Naive B cell (primary cell): ENCODE measurements around the gene SEC14L1. TPM values are rescaled to one million over a fixed set of nuclear protein-coding genes. Genes with fewer than 3 reads are reported as not detected.
A peak's percentile ranks its signal among the peaks of the same experiment; 100 is the strongest.

ENCODE experiments used
- ATAC-seq, 2 donors: fragments of 150-1000 bp; cut with Tn5 transposase; 2 replicates each; pipeline ENCODE4 v1.10.0; 2021; ENCODE audit warnings: low read depth in 2 of 2, mild to moderate bottlenecking in 2 of 2, moderate library complexity in 2 of 2
- DNase-seq: peaks from one replicate; pipeline ENCODE4 v3.0.0; 2022
- H3K27ac Mint-ChIP-seq, 6 donors: one replicate each; pipeline ENCODE4 v1.8.0; 2020 to 2022; ENCODE audit warnings: mild to moderate bottlenecking in 6 of 6, mixed read lengths in 6 of 6, moderate library complexity in 5 of 6, inconsistent platforms in 2 of 6
- H3K27me3 Mint-ChIP-seq, 3 donors: one replicate each; pipeline ENCODE4 v1.8.0; 2021 to 2022; ENCODE audit warnings: mixed read lengths in 3 of 3, mild to moderate bottlenecking in 1 of 3
- H3K36me3 Mint-ChIP-seq, 2 donors: one replicate each; pipeline ENCODE4 v1.8.0; 2020 to 2022; ENCODE audit warnings: mixed read lengths in 2 of 2, inconsistent platforms in 1 of 2, mild to moderate bottlenecking in 1 of 2
- H3K4me1 Mint-ChIP-seq, 3 donors: one replicate each; pipeline ENCODE4 v1.8.0; 2020 to 2022; ENCODE audit warnings: mixed read lengths in 3 of 3, inconsistent platforms in 1 of 3, mild to moderate bottlenecking in 1 of 3, moderate library complexity in 1 of 3
- H3K4me3 Mint-ChIP-seq, 8 donors: one replicate each; pipeline ENCODE4 v1.8.0; 2020 to 2022; ENCODE audit warnings: mild to moderate bottlenecking in 8 of 8, mixed read lengths in 8 of 8, moderate library complexity in 8 of 8, inconsistent platforms in 2 of 8
- H3K9me3 Mint-ChIP-seq, 7 donors: one replicate each; pipeline ENCODE4 v1.8.0; 2020 to 2022; ENCODE audit warnings: mixed read lengths in 7 of 7, mild to moderate bottlenecking in 5 of 7, inconsistent platforms in 2 of 7, moderate library complexity in 1 of 7
- polyA plus RNA-seq, 6 donors: library from polyadenylated mRNA; unstranded; fragments of 300-500 nt; fragmentation: Illumina TruSeq; gene quantifications; one replicate each; pipeline ENCODE4 v1.2.3, GENCODE V29; 2021; ENCODE audit warnings: low read depth in 6 of 6

The SEC14L1 gene
- polyA plus RNA-seq, 6 donors from 2014 or later = 14.4 to 21.6 (median 17.4) TPM

DNA sequence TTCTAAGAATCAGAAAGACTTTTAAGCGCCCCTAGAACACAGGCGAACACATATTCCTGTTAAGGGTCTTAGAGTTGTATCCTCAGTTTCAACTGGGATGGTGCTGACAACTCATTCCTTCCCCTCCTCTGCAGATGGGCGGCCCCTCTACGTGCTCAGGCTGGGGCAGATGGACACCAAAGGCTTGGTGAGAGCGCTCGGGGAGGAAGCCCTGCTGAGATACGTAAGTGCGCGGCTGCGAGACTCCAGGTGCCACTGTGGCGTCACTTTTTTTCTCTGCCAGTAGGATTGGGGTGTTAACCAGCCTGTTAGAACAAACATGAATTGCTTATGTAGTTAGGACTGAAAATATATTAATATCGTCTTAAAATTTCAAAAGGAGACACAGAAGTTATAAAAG lies 62.7 kb downstream of the SEC14L1 start:
- no peak overlapping the region for H3K4me3 Mint-ChIP-seq
- ATAC-seq (no peak), DNase-seq (no peak)
- H3K27ac Mint-ChIP-seq = peak overlapping the region in 2 of 6 donors; percentile 11 to 80
- peaks cover 0 to 13% (median 13%) of the 10 kb centered on the region in 3 donors for H3K4me1 Mint-ChIP-seq
- peaks cover 19 to 43% of the 10 kb centered on the region in 2 donors for H3K36me3 Mint-ChIP-seq
- H3K27me3 Mint-ChIP-seq = no peaks in the 10 kb centered on the region
- H3K9me3 Mint-ChIP-seq = no peaks in the 10 kb centered on the region

DNA sequence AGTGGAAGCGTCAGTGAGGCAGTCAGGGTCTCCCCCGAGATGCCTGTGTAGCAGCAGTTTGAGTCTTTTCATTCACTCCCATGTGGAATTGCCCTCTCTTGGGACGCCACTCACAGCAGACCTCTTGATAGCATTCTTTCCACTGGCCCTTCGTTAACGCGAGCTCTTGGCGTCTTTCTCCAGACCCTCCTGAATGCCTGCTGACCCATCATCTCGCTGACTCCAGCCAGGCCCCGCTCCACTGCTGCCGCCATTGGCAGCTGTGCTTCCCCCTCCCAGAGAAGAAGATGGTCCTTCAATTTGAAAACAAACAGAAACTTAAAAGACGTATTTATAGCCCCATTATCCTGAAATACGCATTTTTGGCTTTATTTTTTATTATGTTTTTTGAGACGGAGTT lies 63.1 kb downstream of the SEC14L1 start:
- DNase-seq = no peak
- H3K27me3 Mint-ChIP-seq = no peaks in the 10 kb centered on the region
- H3K27ac Mint-ChIP-seq = no peak overlapping the region
- ATAC-seq = no peak
- H3K36me3 Mint-ChIP-seq = peaks cover 23 to 47% of the 10 kb centered on the region in 2 donors
- H3K4me3 Mint-ChIP-seq = no peak overlapping the region
- peaks cover 0 to 13% (median 13%) of the 10 kb centered on the region in 3 donors for H3K4me1 Mint-ChIP-seq
- no peaks in the 10 kb centered on the region for H3K9me3 Mint-ChIP-seq

DNA sequence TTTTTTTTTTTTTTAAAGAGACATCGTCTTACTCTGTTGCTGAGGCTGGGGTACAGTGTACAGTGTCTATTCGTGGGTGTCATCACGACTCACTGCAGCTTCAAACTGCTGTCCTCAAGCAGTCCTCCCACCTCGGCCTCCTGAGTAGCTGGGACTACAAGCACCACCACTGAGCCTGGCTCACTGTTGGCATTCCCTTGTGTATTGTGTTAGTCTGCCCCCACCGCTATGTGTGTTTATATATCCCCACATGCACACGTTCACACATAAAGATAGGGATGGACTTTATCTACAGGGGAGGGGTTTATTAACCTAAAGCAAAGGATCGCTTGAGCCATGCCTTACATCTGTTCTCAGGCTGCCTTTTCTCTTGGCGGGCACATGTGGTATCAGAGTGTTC lies 63.8 kb downstream of the SEC14L1 start:
- H3K4me3 Mint-ChIP-seq = no peak overlapping the region
- H3K36me3 Mint-ChIP-seq = peaks cover 25 to 52% of the 10 kb centered on the region in 2 donors
- H3K9me3 Mint-ChIP-seq = no peaks in the 10 kb centered on the region
- no peaks in the 10 kb centered on the region for H3K27me3 Mint-ChIP-seq
- ATAC-seq = no peak
- no peak for DNase-seq
- H3K27ac Mint-ChIP-seq = no peak overlapping the region
- peaks cover 0 to 14% (median 13%) of the 10 kb centered on the region in 3 donors for H3K4me1 Mint-ChIP-seq

DNA sequence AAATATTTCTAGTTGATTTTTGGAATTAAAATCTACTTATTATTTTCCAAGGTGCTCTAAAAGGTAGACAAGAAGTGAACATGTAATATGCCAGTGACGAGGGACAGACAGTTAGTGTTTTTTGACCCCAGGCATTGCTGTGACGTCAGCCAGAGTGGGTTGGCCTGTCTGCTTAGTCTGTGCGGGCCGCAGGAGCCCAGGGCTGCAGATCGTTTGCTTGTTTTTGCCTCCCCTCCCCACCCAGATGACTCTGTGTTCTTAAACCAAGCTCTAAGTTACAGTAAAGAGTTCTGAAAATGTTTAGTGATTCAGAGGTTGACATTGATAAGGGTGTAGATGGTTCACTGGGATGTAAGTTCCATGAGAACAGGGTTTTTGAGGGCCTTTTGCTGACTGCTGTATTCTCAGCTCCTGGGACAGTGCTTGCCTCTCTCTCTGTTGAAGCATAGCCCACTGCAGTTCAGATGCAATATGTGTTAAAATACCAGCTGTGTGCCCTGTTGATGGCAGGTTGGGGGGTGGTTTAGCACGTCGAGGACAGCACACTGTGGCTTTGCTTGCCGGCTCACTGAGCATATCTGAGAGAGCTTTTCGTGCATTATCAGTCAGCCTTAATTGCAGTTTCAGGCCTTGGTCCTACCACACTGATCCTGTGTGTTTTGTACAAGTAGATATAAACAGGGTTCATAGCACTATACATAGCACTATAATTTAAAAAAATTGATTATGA lies 64.8 kb downstream of the SEC14L1 start:
- Mint-ChIP-seq H3K4me1 (peaks cover 8 to 21% (median 20%) of the 10 kb centered on the region in 3 donors), H3K36me3 (peaks cover 35 to 54% of the 10 kb centered on the region in 2 donors), H3K27ac (no peak overlapping the region), H3K9me3 (peaks cover 0 to 1% (median 0%) of the 10 kb centered on the region in 7 donors), H3K4me3 (peak overlapping the region in 1 of 8 donors; percentile 28), H3K27me3 (peaks cover 0 to 5% (median 0%) of the 10 kb centered on the region in 3 donors)
- ATAC-seq = peak; percentile 41 to 74
- DNase-seq = no peak

DNA sequence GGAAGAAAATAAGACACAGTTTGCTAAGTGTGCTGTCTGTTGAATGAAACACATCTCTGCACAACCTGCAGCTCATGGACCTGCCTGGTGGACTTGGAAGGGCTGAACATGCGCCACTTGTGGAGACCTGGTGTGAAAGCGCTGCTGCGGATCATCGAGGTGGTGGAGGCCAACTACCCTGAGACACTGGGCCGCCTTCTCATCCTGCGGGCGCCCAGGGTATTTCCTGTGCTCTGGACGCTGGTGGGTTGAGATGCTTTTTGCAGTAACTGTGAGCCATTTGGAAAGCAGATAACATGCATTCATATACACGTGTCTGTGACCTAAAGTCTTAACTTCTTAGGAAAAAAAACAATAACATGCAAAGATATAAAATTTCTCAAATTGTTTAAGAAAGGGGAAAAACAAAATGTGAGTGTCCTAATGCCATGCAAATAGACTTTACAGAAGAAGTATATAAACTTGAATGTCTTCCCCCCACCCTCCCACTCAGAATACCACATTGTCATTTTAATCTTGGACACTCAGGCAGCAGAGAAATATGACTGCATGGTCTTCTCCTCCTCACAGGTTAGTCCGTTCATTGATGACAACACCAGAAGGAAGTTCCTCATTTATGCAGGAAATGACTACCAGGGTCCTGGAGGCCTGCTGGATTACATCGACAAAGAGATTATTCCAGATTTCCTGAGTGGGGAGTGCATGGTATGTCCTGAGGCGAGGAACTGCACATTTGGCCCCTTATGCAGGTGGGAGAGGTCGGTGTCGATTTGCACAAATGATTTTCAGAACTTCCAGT lies 65.6 kb downstream of the SEC14L1 start:
- H3K9me3 Mint-ChIP-seq = peaks cover 0 to 1% (median 0%) of the 10 kb centered on the region in 7 donors
- ATAC-seq (no peak), DNase-seq (no peak)
- H3K4me3 Mint-ChIP-seq = no peak overlapping the region
- peaks cover 41 to 50% of the 10 kb centered on the region in 2 donors for H3K36me3 Mint-ChIP-seq
- no peak overlapping the region for H3K27ac Mint-ChIP-seq
- H3K27me3 Mint-ChIP-seq = peaks cover 0 to 5% (median 0%) of the 10 kb centered on the region in 3 donors
- peaks cover 16 to 29% (median 24%) of the 10 kb centered on the region in 3 donors for H3K4me1 Mint-ChIP-seq

DNA sequence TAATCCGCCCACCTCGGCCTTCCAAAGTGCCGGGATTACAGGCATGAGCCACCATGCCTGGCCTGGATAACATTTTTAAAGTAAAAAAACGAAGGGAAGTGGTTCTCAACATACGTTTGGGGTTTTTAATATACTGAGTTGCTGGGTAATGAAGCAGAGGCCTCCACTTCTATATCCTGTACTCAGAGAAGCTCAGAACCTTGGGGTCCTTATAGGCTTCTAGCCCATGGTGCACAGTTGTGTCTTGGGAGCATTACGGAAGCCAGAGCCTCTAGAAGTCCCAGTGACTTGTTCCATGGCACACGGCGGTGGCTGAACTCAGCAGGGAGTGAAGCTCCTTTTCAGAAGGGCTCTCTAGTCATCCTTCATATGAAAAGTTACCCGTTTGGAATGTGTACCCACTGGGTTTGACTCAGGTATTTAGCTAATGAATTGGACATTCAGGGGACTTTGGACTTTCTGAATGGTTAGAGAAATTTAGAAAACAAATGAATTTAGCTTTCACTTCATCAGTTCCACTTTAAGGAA lies 67.0 kb downstream of the SEC14L1 start:
- no peak for ATAC-seq
- Mint-ChIP-seq H3K9me3 (peaks cover 0 to 1% (median 0%) of the 10 kb centered on the region in 7 donors), H3K4me3 (no peak overlapping the region), H3K4me1 (peaks cover 30 to 43% (median 38%) of the 10 kb centered on the region in 3 donors), H3K27me3 (peaks cover 0 to 9% (median 0%) of the 10 kb centered on the region in 3 donors), H3K36me3 (peaks cover 55 to 56% of the 10 kb centered on the region in 2 donors), H3K27ac (no peak overlapping the region)
- no peak for DNase-seq

DNA sequence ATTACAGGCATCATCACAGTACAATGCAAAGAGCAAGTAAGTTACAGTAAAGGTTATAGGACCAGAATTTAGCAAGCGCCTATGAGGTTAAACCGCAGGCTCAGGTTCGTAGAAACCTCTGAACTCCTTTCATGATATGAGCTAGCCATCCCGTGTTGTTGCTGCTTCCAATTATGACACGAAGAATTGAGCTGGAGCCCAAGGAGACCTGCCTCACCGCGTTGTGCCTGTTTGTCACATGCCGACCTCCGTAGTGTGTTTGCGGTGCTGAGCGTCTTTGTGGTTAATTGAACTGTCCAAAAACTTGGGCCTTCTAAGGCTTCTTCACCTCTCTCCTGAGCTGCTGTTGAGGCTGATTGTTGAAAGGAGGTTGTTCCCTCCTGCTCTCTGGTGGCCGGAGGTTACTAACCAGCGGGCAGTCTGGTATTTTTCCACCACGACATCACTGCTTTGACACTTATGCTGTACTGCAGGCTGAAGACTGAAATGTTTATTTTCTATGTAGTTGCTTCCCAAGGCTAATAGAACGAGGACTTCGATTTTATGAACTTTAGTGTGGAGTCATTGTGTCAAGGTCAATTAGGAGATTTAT lies 67.5 kb downstream of the SEC14L1 start:
- no peak overlapping the region for H3K27ac Mint-ChIP-seq
- peaks cover 0 to 1% (median 0%) of the 10 kb centered on the region in 7 donors for H3K9me3 Mint-ChIP-seq
- H3K4me3 Mint-ChIP-seq = no peak overlapping the region
- peaks cover 36 to 49% (median 38%) of the 10 kb centered on the region in 3 donors for H3K4me1 Mint-ChIP-seq
- peaks cover 56 to 57% of the 10 kb centered on the region in 2 donors for H3K36me3 Mint-ChIP-seq
- DNase-seq (no peak), ATAC-seq (no peak)
- peaks cover 0 to 9% (median 0%) of the 10 kb centered on the region in 3 donors for H3K27me3 Mint-ChIP-seq

DNA sequence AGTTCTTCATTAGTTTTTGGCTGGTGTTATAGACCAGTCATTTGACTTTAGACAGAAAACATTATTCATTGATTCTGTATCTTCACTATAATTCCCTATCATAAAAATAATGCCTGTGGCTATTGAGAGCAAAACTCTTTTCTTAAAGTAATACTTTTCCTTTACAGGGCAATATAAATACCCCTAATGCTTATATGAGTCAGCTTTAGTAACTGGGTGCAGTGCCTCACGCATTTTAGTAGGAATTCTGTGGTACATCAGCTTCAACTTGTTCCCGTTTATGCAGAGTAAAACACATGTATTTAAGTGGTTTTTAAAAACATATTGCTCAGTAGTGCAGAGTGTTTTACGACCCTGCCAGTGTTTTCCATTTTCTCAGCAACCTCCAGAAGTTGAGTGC lies 68.1 kb downstream of the SEC14L1 start:
- Mint-ChIP-seq H3K4me3 (no peak overlapping the region), H3K36me3 (peaks cover 56 to 57% of the 10 kb centered on the region in 2 donors), H3K27me3 (peaks cover 0 to 9% (median 0%) of the 10 kb centered on the region in 3 donors), H3K9me3 (peaks cover 0 to 1% (median 0%) of the 10 kb centered on the region in 7 donors), H3K27ac (no peak overlapping the region), H3K4me1 (peaks cover 36 to 52% (median 38%) of the 10 kb centered on the region in 3 donors)
- no peak for DNase-seq
- no peak for ATAC-seq

DNA sequence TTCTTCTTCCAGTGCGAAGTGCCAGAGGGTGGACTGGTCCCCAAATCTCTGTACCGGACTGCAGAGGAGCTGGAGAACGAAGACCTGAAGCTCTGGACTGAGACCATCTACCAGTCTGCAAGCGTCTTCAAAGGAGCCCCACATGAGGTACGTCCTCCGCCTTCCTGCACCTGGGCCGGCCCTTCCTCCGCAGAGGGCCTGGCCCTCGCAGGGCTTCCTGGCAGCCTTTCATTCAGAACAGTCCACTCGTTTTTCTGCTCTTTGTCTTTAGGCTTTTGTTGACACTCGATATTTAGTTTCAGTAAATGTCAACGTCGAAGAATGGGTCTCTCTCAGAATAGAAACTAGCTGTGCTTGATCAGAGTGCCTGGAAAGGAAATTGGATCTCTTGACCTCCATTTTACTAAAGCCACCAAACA lies 68.6 kb downstream of the SEC14L1 start:
- Mint-ChIP-seq H3K36me3 (peaks cover 56% of the 10 kb centered on the region in 2 donors), H3K4me3 (no peak overlapping the region), H3K4me1 (peaks cover 36 to 52% (median 39%) of the 10 kb centered on the region in 3 donors), H3K27me3 (peaks cover 0 to 9% (median 0%) of the 10 kb centered on the region in 3 donors), H3K9me3 (peaks cover 0 to 1% (median 0%) of the 10 kb centered on the region in 7 donors), H3K27ac (no peak overlapping the region)
- DNase-seq (no peak), ATAC-seq (no peak)

DNA sequence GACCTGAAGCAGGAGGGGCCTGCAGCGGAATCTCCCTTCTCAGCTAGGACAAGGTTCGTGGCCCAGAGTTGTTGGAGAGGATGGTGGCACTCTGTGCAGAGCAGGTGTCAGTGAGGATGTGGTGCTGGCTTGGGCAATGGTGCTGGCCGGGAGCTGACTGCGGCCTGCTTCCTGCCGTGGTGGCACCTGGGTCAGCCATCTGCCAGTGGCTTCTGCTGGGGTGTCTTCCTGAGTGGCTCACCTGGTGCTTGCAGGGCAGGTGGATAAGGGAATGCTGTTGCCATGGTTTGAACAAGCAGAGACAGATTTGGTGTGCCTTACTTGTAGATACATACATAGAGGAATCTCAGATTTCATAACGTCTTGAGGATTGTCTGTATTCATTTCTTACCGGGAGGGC lies 69.6 kb downstream of the SEC14L1 start:
- Mint-ChIP-seq H3K4me3 (peak overlapping the region in 1 of 8 donors; percentile 7), H3K27ac (peak overlapping the region in 4 of 6 donors; percentile 41 to 73 (median 60)), H3K36me3 (peaks cover 50 to 55% of the 10 kb centered on the region in 2 donors), H3K27me3 (peaks cover 0 to 9% (median 0%) of the 10 kb centered on the region in 3 donors), H3K4me1 (peaks cover 41 to 61% (median 42%) of the 10 kb centered on the region in 3 donors), H3K9me3 (peaks cover 0 to 1% (median 0%) of the 10 kb centered on the region in 7 donors)
- DNase-seq (no peak), ATAC-seq (no peak)

DNA sequence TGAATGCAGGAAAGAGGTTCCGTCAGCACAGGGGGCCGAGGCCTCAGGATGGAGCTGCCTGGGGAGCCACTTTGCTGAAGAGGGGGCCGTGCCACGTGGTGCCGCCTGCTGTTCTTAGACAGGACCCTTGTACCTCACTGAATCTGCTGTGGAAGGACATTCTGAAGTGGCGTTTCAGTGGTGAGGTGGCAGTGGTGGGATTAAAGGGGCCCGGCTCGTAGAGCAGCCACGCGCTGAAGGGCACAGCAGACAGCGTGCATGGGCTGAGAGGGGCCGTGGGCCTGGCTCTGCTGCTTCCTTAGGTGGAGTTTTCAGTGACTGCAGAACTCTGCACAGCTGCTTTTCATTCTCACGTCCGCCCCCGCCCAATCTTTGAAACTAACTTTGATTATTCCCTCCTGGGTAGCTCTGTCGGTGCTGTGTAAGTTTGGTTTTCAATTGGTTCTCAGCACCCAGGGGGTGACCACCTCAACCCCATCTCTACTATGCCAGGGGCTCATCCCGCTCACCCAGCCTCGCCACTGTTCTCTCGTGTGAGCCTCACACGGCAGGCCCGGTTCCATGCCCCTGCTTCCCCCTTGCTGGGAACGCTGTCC lies 70.3 kb downstream of the SEC14L1 start:
- Mint-ChIP-seq H3K27me3 (peaks cover 0 to 9% (median 0%) of the 10 kb centered on the region in 3 donors), H3K27ac (no peak overlapping the region), H3K36me3 (peaks cover 50% of the 10 kb centered on the region in 2 donors), H3K4me1 (peaks cover 40 to 58% (median 42%) of the 10 kb centered on the region in 3 donors), H3K4me3 (peak overlapping the region in 5 of 8 donors; percentile 74 to 89 (median 79)), H3K9me3 (peaks cover 0 to 1% (median 0%) of the 10 kb centered on the region in 7 donors)
- ATAC-seq (no peak), DNase-seq (no peak)

DNA sequence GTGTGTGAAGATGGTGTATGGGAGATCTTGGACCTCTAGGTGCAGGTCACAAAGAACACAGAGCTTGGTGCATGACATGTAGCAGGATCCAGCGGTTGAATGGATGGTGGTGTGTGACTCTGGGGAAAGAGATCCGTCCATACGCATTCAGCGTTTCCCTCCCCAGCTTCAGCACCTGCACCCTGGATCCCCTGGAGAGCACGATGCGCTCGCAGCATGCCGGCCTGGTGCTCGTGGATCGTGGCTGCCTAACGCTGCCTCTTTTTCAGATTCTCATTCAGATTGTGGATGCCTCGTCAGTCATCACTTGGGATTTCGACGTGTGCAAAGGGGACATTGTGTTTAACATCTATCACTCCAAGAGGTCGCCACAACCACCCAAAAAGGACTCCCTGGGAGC lies 70.9 kb downstream of the SEC14L1 start:
- Mint-ChIP-seq H3K4me3 (peak overlapping the region in 7 of 8 donors; percentile 74 to 89 (median 79)), H3K36me3 (peaks cover 47 to 53% of the 10 kb centered on the region in 2 donors), H3K27me3 (peaks cover 0 to 9% (median 0%) of the 10 kb centered on the region in 3 donors), H3K9me3 (peaks cover 0 to 1% (median 0%) of the 10 kb centered on the region in 7 donors), H3K27ac (peak overlapping the region; percentile 33 to 90 (median 58)), H3K4me1 (peaks cover 43 to 57% (median 47%) of the 10 kb centered on the region in 3 donors)
- DNase-seq = no peak
- no peak for ATAC-seq
